NCI-H2227 treated with DMSO at 0.1 percent for 48 hours (cell line): ENCODE measurements around the gene NEDD4L.
"Not testable (repeated sequence)": the region's sequence is repeated elsewhere in the genome, so short reads cannot be mapped to it uniquely, and the experiment has no call there.

Source experiments
- DNase-seq: peaks from one replicate; lab custom pipeline; 2025; lab: John Stamatoyannopoulos, UW

NEDD4L gene

GRCh38 chr18:58239879-58240278 is 195.9 kb downstream of the NEDD4L start:
- no peak for DNase-seq

- no peak for DNase-seq
Measured at GRCh38 chr18:58241026-58241679, 197.1 kb downstream of the NEDD4L start.

- DNase-seq, result no peak
Measured at GRCh38 chr18:58241877-58242276, 197.9 kb downstream of the NEDD4L start.

GRCh38 chr18:58242435-58242834 is 198.4 kb downstream of the NEDD4L start:
- no peak for DNase-seq

GRCh38 chr18:58242968-58243367 is 198.9 kb downstream of the NEDD4L start:
- DNase-seq, result no peak

GRCh38 chr18:58243401-58243800 is 199.4 kb downstream of the NEDD4L start:
- no peak for DNase-seq

- peak; percentile 64 for DNase-seq
Measured at GRCh38 chr18:58247363-58247834, 203.4 kb downstream of the NEDD4L start.

GRCh38 chr18:58249712-58250111 is 205.7 kb downstream of the NEDD4L start:
- DNase-seq, result no peak

- DNase-seq, result no peak
Measured at GRCh38 chr18:58251416-58251815, 207.4 kb downstream of the NEDD4L start.

GRCh38 chr18:58252166-58252565 is 208.1 kb downstream of the NEDD4L start:
- DNase-seq, result no peak

GRCh38 chr18:58253318-58253717 is 209.3 kb downstream of the NEDD4L start:
- no peak for DNase-seq

GRCh38 chr18:58253871-58254270 is 209.8 kb downstream of the NEDD4L start:
- DNase-seq, result no peak

- DNase-seq, result no peak
Measured at GRCh38 chr18:58254873-58255511, 211.0 kb downstream of the NEDD4L start.

GRCh38 chr18:58255701-58256311 is 211.8 kb downstream of the NEDD4L start:
- no peak for DNase-seq

- no peak for DNase-seq
Measured at GRCh38 chr18:58256316-58257080, 212.5 kb downstream of the NEDD4L start.

- no peak for DNase-seq
Measured at GRCh38 chr18:58257461-58257860, 213.4 kb downstream of the NEDD4L start.

- no peak for DNase-seq
Measured at GRCh38 chr18:58258692-58259342, 214.8 kb downstream of the NEDD4L start.

- DNase-seq, result no peak
Measured at GRCh38 chr18:58263055-58263957, 219.3 kb downstream of the NEDD4L start.

GRCh38 chr18:58264075-58264474 is 220.0 kb downstream of the NEDD4L start:
- DNase-seq, result no peak

GRCh38 chr18:58264840-58265239 is 220.8 kb downstream of the NEDD4L start:
- no peak for DNase-seq

- not testable (repeated sequence) for DNase-seq
Measured at GRCh38 chr18:58265489-58265888, 221.5 kb downstream of the NEDD4L start.
